Right atrium auricular region (tissue), 2 donors: ENCODE data around the gene WTAP. TPM values are rescaled to one million over a fixed set of nuclear protein-coding genes. Genes with fewer than 3 reads are reported as not detected.

ENCODE experiments used
- DNase-seq: peaks from one replicate; pipeline ENCODE4 v3.0.0-alpha.2; 2019; ENCODE audit warnings: low spot score
- H3K27ac ChIP-seq, 2 donors: fragments of 200-600 bp; sonication (generic); 1 replicate in 1 of 2; 2 replicates in 1 of 2; pipeline ENCODE4 v1.5.1; 2016 to 2019
- H3K27me3 ChIP-seq, 2 donors: fragments of 200-600 bp; sonication (generic); one replicate each; pipeline versions ENCODE4 v1.5.1 to v1.6.0; 2017 to 2019
- H3K36me3 ChIP-seq: fragments of 200-600 bp; sonication (generic); one replicate; pipeline ENCODE4 v1.5.1; 2016
- H3K4me1 ChIP-seq, 2 donors: fragments of 200-600 bp; sonication (generic); one replicate each; pipeline versions ENCODE4 v1.5.1 to v1.6.0; 2017 to 2019
- H3K4me3 ChIP-seq, 2 donors: fragments of 200-600 bp; sonication (generic); 1 replicate in 1 of 2; 2 replicates in 1 of 2; pipeline ENCODE4 v1.5.1; 2017 to 2019; ENCODE audit warnings: mild to moderate bottlenecking in 1 of 2, moderate library complexity in 1 of 2
- H3K9me3 ChIP-seq, 2 donors: fragments of 200-600 bp; sonication (generic); one replicate each; pipeline ENCODE4 v1.5.1; 2019
- total RNA-seq, 2 donors: library from RNA; depleted of rRNA; stranded (reverse); fragments of >200 nt; gene quantifications; one replicate each; pipeline ENCODE4 v1.1.0, GENCODE V29; 2016
- TF ChIP-seq, protein P1 (sequence below), 2 donors: fragments of 200-600 bp; sonication (generic); IDR thresholded peaks; one replicate each; pipeline ENCODE4 v1.5.1; 2019; ENCODE audit warnings: antibody characterized with exemption in 2 of 2

WTAP gene
- 10 to 100 TPM; 43.4 to 45.3 TPM for total RNA-seq

DNA sequence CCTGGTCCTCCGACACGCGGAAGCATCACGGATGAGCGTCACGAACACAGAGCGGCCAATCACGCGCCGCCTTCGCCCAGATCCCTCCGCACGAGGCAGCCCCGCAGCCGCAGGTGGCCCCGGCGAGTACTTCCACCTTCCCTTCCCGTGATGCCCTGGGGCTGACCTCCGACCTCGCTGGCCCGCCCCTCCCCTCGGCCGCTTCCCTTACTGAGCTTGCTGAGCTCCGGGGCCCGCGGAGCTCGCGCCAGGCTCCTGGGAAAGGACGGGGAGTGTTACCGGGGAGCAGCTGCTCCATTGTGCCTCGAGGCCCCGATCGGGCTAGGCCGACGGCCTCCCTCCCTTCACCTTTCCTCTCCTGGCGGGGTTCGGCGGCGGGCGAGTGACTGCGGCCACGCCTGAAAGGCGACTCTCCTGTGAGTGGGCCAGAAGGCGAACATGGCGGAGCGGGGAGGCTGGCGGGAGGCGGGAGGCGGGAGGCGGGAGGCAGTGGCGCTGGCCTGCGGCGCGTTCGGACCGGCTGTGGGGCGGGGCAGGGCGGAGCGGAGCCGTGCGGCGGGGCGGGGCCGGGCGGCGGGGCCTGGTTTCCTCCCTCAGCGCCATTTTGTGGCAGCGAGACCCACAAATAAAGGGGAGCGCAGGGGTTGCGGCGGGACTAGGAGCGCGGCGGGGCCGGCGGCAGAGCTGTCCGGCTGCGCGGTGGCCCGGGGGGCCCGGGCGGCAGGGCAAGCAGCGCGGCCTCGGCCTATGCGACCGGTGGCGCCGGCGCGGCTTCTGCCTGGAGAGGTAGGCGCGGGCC is at the start of gene WTAP:
TSS of gene WTAP (plus strand) at position 589 of the 799 bp plus-strand sequence. CDS start 8,760 bp downstream, outside the sequence.
- H3K27me3 ChIP-seq = no peaks in the 10 kb centered on the region
- peaks cover 0 to 49% of the 10 kb centered on the region in 2 donors for H3K4me1 ChIP-seq
- TF ChIP-seq, protein P1, sequence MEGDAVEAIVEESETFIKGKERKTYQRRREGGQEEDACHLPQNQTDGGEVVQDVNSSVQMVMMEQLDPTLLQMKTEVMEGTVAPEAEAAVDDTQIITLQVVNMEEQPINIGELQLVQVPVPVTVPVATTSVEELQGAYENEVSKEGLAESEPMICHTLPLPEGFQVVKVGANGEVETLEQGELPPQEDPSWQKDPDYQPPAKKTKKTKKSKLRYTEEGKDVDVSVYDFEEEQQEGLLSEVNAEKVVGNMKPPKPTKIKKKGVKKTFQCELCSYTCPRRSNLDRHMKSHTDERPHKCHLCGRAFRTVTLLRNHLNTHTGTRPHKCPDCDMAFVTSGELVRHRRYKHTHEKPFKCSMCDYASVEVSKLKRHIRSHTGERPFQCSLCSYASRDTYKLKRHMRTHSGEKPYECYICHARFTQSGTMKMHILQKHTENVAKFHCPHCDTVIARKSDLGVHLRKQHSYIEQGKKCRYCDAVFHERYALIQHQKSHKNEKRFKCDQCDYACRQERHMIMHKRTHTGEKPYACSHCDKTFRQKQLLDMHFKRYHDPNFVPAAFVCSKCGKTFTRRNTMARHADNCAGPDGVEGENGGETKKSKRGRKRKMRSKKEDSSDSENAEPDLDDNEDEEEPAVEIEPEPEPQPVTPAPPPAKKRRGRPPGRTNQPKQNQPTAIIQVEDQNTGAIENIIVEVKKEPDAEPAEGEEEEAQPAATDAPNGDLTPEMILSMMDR (IDR thresholded peaks at IDR 0.05) = no peak
- H3K27ac ChIP-seq = peak within 1 kb of the TSS; percentile 97 to 100
- no peaks in the 10 kb centered on the region for H3K36me3 ChIP-seq
- H3K9me3 ChIP-seq = no peaks in the 10 kb centered on the region
- peak within 1 kb of the TSS; percentile 59 to 87 for H3K4me3 ChIP-seq
- peak; percentile 96 for DNase-seq

DNA sequence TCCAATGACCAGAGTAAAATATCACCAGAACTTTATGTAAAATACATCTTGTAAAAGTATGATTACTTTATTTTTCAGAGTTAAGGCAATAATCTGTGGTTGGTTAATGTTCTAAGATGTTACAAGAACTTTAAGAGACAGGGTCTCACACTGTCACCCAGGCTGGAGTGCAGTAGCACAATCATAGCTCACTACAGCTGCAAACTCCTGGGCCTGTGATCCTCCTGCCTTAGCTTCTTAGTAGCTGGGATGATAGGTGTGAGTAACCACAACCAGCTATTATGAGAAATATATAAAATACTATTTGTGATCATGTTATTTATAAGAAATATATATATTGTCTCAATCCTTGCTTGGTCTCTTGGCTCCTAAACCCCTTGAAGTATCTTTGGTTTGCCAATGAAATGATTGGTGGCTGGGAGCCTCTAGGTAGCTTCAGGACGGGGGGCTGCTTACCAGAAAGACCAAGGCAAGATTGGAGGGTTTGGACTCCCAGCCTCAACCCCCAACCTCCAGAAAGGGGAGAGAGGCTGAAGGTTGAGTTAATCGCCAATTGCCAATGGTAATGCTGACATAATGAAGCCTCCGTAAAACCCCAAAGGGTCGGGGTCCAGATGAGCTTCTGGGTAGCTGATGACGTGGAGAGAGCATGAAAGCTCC is 49.7 kb upstream of the WTAP start:
- Histone ChIP-seq H3K9me3 (no peaks in the 10 kb centered on the region), H3K27me3 (no peaks in the 10 kb centered on the region), H3K4me1 (peaks cover 0 to 16% of the 10 kb centered on the region in 2 donors), H3K4me3 (no peak overlapping the region), H3K27ac (no peak overlapping the region), H3K36me3 (peaks cover 49% of the 10 kb centered on the region)
- DNase-seq = no peak
- TF ChIP-seq, protein P1 (IDR thresholded peaks at IDR 0.05) = no peak

DNA sequence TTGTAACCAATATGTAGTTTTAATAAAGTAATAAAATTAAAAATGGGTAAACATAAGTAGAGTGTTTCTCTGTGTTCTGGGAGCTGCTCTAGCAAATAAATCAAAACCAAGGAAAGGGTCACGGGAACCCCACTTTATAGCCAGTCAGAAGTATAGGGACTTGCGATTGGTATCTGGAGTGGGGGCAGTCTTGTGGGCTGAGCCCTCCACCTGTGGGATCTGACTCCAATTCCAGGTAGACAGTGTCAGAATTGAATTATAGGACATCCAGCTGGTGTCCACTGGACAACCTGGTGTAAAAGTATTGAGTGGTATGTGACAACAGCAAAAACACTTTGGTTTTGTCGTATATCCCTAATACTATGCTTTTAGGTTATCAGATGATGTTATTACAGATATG is 48.7 kb upstream of the WTAP start:
- no peak for DNase-seq
- no peak overlapping the region for H3K27ac ChIP-seq
- H3K4me1 ChIP-seq = peaks cover 0 to 22% of the 10 kb centered on the region in 2 donors
- TF ChIP-seq, protein P1 (IDR thresholded peaks at IDR 0.05) = no peak
- H3K4me3 ChIP-seq = no peak overlapping the region
- H3K36me3 ChIP-seq = peaks cover 58% of the 10 kb centered on the region
- no peaks in the 10 kb centered on the region for H3K9me3 ChIP-seq
- H3K27me3 ChIP-seq = no peaks in the 10 kb centered on the region

DNA sequence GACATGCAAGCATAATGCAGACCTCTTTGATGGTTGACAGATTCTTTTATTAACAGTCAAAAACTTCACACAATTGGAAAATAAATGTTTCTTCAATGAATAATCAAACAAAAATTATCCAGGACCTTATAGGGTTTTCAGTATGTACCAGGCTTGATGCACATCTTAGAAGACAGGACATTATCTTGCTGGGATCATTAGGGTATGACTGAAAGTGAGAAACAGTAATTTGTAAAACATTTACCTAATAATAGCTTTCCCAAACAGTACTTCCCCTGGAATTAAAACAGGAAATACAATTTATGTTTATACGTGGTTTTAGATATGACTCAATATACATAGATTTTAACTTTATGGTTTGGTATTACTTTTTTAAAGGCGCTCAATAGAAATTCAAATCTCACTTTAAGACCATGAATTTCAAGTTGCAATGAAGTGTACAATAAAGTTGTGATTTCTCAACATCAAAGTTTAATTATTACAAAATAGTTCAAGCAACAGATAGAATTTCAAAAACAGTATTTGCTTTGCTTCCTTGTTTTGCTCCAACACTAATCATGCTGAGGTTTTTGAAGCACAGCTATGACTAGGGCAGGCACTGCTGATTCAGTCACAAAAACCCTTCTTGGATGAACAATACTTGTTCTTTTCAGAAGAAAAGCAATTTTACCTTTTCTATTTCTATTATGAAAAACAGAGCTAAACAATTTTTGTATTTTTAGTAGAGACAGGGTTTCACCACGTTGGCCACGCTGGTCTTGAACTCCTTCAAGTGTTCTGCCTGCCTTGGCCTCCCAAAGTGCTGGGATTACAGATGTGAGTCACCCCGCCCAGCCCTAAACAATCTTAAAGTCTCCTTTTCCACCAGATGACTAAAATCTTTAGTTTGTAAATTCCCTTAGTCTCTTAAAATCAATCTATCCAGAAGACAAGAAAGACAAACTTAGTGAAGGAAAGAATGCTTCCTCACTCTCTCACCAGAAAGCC is 47.9 kb upstream of the WTAP start:
- H3K27ac ChIP-seq = peak overlapping the region in 1 of 2 donors; percentile 3
- no peak for DNase-seq
- no peaks in the 10 kb centered on the region for H3K27me3 ChIP-seq
- peaks cover 66% of the 10 kb centered on the region for H3K36me3 ChIP-seq
- H3K4me1 ChIP-seq = peaks cover 0 to 22% of the 10 kb centered on the region in 2 donors
- no peaks in the 10 kb centered on the region for H3K9me3 ChIP-seq
- TF ChIP-seq, protein P1 (IDR thresholded peaks at IDR 0.05) = no peak
- H3K4me3 ChIP-seq = no peak overlapping the region

DNA sequence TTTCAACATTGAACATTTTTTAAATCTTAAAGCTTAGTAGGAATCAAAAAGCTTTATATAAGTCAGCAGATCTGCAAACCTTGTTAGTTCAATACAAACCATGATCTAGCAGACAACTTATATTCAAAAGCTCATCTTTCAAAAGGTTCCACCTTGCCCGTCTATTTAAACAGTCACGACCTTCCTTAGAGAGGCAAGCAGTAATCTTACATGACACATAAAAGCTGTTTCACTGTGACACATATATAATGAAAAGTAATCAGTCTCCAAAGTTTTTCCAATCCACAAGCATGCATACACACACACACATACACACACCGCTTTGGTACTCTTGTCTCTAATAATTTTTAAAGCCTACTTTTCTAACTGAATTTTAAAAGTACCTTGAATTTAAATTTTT is 47.2 kb upstream of the WTAP start:
- peaks cover 0 to 22% of the 10 kb centered on the region in 2 donors for H3K4me1 ChIP-seq

More for the DNA sequence above, 47.2 kb upstream of the WTAP start:
- Histone ChIP-seq H3K36me3 (peaks cover 72% of the 10 kb centered on the region), H3K4me3 (no peak overlapping the region), H3K9me3 (no peaks in the 10 kb centered on the region), H3K27ac (no peak overlapping the region), H3K27me3 (no peaks in the 10 kb centered on the region)
- no peak for DNase-seq
- TF ChIP-seq, protein P1 (IDR thresholded peaks at IDR 0.05) = no peak
